ENCODE data around the gene CPN1.

- TF ChIP-seq POLR2A (IDR thresholded peaks at IDR 0.05) (no peak), CTCF (IDR thresholded peaks at IDR 0.05) (no peak), POLR2AphosphoS5 (IDR thresholded peaks at IDR 0.05) (no peak)
These were observed 40.2 kb downstream of the CPN1 start for GRCh38 chr10:100041306-100042002.

Measured in stomach (tissue), 4 donors.